Hindlimb muscle (tissue), 1 donor: ENCODE results near the gene PPP2R5A. TPM values are rescaled to one million over a fixed set of nuclear protein-coding genes. Genes with fewer than 3 reads are reported as not detected.
"Not testable (repeated sequence)": the region's sequence is repeated elsewhere in the genome, so short reads cannot be mapped to it uniquely, and the experiment has no call there.

Source experiments
- DNase-seq: peaks from one replicate; pipeline ENCODE4 v3.0.0-alpha.2; 2013
- polyA plus RNA-seq: library from polyadenylated mRNA; unstranded; fragments of 120-200 nt; gene quantifications from one replicate; pipeline ENCODE4 v1.2.1, GENCODE V29; 2013; ENCODE audit not compliant: insufficient read length

PPP2R5A gene
- polyA plus RNA-seq, 1 donor: 26.6 TPM

DNA sequence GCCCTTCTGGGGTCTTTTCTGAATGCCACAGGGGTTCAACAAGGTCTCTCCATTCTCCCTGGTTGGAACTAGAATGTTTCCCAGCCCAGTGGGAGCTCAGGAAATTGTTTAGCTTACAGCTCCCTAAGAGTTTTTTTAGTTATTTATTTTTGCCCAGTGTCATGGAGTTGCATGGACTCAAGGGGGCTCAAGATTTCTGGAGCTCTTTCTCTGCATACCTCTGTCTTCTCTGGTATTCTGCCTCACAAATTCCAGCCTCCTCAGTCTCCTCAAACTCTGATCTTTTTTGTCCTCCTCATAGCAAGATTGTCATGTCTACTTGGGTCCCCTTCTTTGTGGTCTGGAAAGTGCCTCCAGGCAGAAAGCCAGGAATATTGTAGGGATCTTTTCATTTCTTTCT lies 15.9 kb upstream of the PPP2R5A start:
- no peak for DNase-seq

DNA sequence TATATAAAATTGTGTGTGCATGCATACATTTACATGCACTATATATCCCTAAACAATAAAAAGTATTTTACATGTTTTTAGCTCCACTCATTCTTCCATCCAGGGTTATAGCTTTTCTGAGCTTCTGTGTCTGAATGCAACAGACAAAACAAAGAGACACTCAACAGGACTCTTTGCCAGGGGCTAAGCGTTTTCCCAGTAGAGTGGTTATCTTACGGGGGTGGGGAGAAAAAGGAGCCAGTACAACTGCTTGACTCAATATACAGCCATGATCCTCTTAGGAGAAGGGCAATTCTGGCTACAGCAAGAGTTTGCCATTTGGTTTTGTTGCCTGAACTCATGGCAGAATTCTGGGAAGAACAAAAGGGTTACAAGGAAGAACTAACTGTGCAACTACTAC lies 14.6 kb upstream of the PPP2R5A start:
- DNase-seq: no peak

GRCh38 chr1:212271234-212271633 lies 14.0 kb upstream of the PPP2R5A start:
- DNase-seq: no peak

DNA sequence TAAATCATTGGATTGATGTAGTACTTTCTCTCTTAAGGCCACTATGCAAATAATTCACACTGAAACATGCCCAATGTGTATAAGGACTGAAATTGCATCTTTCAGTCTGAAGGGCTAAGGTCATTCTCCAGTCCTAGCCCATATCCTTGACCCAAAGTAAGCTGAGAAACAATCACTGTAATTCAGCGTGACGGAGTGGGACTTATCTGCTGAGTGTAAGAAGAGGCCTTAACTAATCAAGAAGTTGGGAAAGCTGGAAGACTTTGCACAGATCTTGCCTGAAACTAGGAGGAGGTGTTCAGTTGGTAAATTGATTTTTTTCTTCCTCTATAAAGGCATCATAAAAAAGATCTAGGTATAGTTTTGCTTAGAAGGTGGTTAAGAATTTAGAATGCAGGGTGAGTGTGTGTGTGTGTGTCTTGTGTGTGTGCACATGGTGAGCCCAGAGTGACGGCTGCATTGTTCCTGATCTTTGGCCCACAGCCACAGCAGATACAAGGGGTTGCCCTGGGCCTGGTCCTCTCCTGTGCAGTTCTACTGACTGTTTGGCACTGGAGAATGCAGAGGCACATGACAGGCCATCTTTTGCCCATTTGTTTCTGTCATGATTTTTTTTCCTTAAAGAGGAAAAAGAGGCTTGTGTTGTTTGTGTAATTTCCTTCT lies 13.3 kb upstream of the PPP2R5A start:
- DNase-seq: no peak

- no peak for DNase-seq
These were observed 3.6 kb upstream of the PPP2R5A start for GRCh38 chr1:212281590-212281989.

DNA sequence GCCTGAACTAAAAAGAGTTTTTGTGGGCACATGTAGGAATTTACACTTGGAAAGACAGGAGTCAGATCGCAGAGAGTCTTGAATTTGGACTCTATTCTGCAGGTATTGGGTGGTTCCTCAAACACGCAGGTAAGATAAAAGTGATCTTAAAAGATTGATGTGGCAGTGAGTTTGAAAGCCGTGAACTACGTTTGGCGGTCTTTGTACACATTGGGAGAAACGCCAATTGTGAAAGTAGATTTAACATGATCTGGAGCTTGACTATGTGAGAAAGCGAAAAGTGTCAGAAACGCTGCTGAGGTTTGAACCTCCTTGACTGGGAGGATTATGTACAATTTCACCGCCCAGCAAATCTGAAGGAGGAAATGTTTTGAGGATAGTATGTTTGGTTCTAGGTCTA lies 1.5 kb upstream of the PPP2R5A start:
- DNase-seq: no peak

DNA sequence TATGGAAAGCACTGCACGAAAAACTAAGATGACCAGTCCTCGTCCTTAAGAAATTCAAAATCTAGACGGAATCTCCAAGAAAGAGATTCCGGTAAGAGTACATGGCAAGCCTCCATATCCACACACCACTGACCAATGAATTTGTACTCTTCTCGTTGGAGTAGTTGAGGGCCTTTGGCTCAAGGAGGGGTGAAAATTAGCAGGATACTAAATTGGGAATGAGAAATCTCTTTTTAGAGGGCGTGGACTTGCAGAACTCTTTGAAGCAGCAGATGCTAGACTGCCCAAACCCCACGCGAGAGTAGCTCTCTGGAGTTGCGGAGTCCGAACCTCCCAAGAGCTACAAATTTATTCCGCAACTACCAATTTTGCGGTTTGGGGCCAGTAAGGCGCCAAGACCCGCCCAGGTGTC lies 872 bp upstream of the PPP2R5A start:
- DNase-seq: no peak

- peak; percentile 59 for DNase-seq
These were observed 710 bp downstream of the PPP2R5A start for GRCh38 chr1:212285685-212286555.

- DNase-seq: peak; percentile 38
These were observed 1.4 kb downstream of the PPP2R5A start for GRCh38 chr1:212286556-212287131.

GRCh38 chr1:212287261-212287895 lies 2.2 kb downstream of the PPP2R5A start:
- DNase-seq: no peak

GRCh38 chr1:212287995-212288394 lies 2.8 kb downstream of the PPP2R5A start:
- not testable (repeated sequence) for DNase-seq

GRCh38 chr1:212288615-212289014 lies 3.4 kb downstream of the PPP2R5A start:
- DNase-seq: no peak

DNA sequence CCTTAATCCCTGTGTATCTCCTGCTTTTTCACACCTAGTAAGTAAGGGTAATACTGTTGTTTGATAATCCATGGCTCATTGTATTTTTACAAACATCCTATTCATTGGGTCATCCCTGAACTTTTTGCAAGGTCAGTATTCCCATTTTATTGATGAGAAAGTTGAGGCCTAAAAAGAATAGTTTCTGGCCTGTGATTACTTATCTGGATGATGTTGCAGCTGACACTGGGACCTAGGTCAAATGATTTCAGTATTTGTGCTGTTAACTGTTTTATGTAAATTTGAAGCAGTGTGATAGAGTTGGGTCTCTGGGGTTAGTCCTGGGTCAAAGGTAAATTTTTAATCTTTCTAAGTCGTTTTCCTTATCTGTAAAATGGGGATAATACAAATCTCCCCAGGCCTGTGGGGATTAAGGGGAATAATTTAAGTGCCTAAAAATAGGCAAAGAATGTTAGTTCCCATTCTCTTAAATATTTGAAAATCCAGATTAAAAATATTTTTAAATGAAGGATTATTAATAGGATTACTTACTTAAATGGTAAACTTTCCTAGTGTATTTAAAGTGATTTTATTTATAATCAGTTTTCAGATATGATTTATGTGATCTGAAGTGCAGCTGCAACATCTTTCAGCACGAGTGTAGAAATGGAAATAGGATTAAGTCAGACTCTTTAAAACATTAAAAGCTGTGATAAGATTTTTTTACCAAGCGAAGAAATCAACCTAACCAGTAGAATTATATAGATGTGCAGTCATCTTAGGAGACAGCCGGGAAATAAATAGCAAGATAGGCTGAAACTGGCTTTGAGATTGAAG lies 4.3 kb downstream of the PPP2R5A start:
- no peak for DNase-seq

DNA sequence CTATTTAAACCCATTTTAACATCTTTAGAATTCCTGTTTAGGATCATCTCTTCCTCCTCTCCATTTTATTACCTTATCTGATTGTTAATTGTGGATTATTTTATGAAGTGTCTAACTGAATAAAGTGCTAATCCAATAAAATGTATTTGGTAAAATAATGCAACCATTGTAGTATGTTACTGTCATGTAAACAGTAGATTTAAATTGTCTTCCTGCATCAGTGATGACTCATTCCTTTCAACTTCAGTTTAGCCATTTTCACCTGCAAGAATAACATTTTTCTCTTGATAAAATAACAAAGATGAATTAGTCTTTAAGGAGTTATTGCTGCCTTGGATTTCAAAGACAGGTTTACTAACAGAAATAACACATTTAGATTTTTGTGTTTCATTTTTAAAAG lies 5.4 kb downstream of the PPP2R5A start:
- DNase-seq: no peak

- DNase-seq: no peak
These were observed 6.4 kb downstream of the PPP2R5A start for GRCh38 chr1:212291505-212292134.

DNA sequence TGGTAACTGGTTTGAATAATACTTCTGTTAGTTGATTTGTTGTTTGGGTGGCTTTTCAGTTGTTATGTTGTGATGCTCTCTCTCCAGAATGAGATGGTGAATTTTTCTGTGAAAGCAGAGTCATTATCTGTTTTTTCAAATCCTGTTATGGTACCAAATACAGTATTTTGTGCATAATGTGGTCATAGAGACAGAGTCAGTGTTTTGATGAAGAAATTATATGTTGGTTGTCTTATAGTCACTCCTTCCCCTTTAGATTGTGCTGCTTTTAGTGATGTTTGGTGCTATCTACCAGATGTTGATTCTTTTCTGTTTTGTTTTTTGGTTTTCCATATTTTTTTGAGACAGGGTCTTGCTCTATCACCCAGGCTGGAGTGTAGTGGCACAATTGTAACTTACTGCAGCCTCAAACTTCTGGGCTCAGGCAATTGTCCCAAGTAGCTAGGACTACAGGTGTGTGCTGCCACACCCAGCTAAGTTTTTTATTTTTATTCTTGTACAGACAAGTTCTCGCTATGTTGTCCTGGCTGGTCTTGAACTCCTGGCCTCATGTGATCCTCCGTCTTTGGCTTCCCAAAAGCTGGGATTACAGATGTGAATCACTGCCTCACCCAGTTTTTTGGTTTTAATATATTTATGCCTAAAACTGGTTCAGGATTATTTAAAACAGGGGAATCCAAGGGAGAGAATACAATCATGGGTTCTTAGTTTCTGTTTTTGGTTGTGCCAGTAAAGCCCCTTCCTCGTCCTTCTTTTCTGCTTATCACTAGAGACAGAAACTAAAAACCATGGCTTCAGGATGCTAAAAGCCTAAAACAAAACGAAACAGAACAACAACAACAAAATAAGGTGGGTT lies 7.3 kb downstream of the PPP2R5A start:
- no peak for DNase-seq

GRCh38 chr1:212293579-212293978 lies 8.4 kb downstream of the PPP2R5A start:
- no peak for DNase-seq

- no peak for DNase-seq
These were observed 9.8 kb downstream of the PPP2R5A start for GRCh38 chr1:212294983-212295382.

DNA sequence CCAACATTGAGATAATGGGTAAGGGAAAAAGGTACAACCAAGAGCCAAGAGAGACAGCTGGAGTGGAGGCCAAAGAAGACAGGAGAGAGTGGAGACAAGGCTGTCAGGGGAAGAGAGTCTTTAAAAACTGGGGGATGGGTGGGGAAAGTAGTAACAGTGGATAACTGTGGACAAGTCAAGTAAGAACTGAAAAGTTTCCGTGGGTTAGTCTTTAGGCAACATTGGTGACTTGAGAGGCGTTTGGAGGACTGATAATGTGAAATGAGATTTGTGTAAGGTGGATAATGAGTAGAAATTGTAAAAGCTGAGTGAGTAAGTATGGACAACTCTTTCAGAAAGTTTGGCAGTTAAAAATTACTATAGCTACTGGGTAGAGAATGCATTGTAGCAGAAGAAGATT lies 10.4 kb downstream of the PPP2R5A start:
- no peak for DNase-seq

DNA sequence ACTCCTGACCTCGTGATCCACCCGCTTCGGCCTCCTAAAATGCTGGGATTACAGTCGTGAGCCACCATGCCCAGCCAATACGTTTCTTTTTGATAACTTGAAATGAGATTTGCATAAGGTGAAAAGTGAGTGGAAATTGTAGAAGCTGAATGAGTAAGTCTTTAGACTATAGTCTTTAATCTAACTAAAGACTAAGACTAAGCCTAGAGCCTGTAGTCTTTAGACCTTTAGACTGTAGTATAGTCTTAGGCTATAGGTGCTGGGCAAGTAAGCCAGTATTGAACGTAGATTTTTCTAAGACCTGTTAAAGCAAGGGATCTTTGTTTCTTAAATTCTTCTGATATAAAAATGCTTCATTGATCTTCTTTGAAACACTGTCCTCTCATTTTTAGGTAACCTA lies 12.1 kb downstream of the PPP2R5A start:
- no peak for DNase-seq

DNA sequence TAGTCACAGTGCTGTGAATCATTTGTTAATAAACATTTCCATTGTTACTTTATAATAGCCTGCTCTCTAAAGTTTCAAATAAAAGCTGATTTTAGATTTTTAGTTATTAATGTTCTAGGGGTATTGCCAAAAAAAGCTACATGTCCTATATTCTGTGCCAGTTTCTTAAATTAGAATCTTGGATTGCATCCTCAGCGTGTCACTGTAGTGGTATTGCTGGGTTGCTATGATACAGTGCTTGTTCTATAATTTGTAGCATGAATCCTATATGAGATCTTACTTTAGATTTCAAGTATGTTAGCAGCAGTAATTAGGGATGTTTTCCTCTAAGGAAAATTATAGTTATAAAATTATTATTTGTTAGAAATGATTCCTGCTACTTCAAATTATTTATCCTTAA lies 16.4 kb downstream of the PPP2R5A start:
- peak; percentile 23 for DNase-seq
